Measurements from ENCODE around the gene SCN3B. TPM values are rescaled to one million over a fixed set of nuclear protein-coding genes. Genes with fewer than 3 reads are reported as not detected.

Gene SCN3B
- total RNA-seq, 1 experiment from 2014 or later = 0.77 TPM

GRCh38 chr11:123616505-123617198, 37.8 kb downstream of the SCN3B start:
- H4K20me1 ChIP-seq (ENCODE audit: control insufficient read depth, insufficient read depth, insufficient read length) = no peaks in the 10 kb centered on the region
- H3K4me3 Mint-ChIP-seq = no peak overlapping the region
- H3K27me3 ChIP-seq (ENCODE audit: insufficient read depth, low read length) = no peaks in the 10 kb centered on the region
- no peak for DNase-seq
- H4K91ac ChIP-seq (ENCODE audit: insufficient read length, low read depth, low read length) = no peak overlapping the region
- no peak overlapping the region for H3K4me2 ChIP-seq (ENCODE audit: insufficient read depth, insufficient read length, low read length)
- H3K9me3 ChIP-seq (ENCODE audit: control insufficient read depth, low read depth, low read length) = no peaks in the 10 kb centered on the region
- H3K9me3 Mint-ChIP-seq = no peaks in the 10 kb centered on the region
- no peak overlapping the region for H2BK20ac ChIP-seq (ENCODE audit: low read depth, low read length, poor library complexity, severe bottlenecking)
- TF ChIP-seq, protein P1, sequence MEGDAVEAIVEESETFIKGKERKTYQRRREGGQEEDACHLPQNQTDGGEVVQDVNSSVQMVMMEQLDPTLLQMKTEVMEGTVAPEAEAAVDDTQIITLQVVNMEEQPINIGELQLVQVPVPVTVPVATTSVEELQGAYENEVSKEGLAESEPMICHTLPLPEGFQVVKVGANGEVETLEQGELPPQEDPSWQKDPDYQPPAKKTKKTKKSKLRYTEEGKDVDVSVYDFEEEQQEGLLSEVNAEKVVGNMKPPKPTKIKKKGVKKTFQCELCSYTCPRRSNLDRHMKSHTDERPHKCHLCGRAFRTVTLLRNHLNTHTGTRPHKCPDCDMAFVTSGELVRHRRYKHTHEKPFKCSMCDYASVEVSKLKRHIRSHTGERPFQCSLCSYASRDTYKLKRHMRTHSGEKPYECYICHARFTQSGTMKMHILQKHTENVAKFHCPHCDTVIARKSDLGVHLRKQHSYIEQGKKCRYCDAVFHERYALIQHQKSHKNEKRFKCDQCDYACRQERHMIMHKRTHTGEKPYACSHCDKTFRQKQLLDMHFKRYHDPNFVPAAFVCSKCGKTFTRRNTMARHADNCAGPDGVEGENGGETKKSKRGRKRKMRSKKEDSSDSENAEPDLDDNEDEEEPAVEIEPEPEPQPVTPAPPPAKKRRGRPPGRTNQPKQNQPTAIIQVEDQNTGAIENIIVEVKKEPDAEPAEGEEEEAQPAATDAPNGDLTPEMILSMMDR (conservative IDR thresholded peaks at IDR 0.05) = no peak
- no peaks in the 10 kb centered on the region for H3K79me1 ChIP-seq (ENCODE audit: insufficient read depth, low read depth, low read length, poor library complexity, severe bottlenecking)
- H3K23ac ChIP-seq (ENCODE audit: insufficient read length, low read depth, low read length) = no peak overlapping the region
- H2BK15ac ChIP-seq (ENCODE audit: low read depth, low read length) = no peak overlapping the region
- H4K8ac ChIP-seq (replicated peaks; ENCODE audit: insufficient read length, low read depth, low read length) = no peak overlapping the region
- no peak overlapping the region for H3K4ac ChIP-seq (ENCODE audit: low read depth, low read length)
- H3K4me1 Mint-ChIP-seq = peaks cover 3% of the 10 kb centered on the region in 2 experiments; a peak in 3 of 4 replicates
- H3K27ac ChIP-seq (ENCODE audit: insufficient read length, low read depth, low read length) = no peak overlapping the region
- peaks cover 12 to 84% (median 71%) of the 10 kb centered on the region in 3 experiments; a peak in 6 of 7 replicates for H3K36me3 Mint-ChIP-seq (ENCODE audit: insufficient read depth in 1 of 3, low read depth in 3 of 3)
- H2BK12ac ChIP-seq (ENCODE audit: insufficient read length, low read depth, low read length) = no peak overlapping the region
- no peaks in the 10 kb centered on the region for H3K27me3 Mint-ChIP-seq (ENCODE audit: low read depth)
- H3K56ac ChIP-seq (ENCODE audit: insufficient read length, low read depth, low read length) = no peak overlapping the region
- no peak overlapping the region for H3K14ac ChIP-seq (ENCODE audit: insufficient read depth, low read length)
- H3K23me2 ChIP-seq (ENCODE audit: insufficient read length, low read depth, low read length, poor library complexity, severe bottlenecking) = no peaks in the 10 kb centered on the region
- no peak overlapping the region for H2BK5ac ChIP-seq (ENCODE audit: insufficient read length, low read length)
- H3K79me2 ChIP-seq (ENCODE audit: insufficient read depth, low read length) = no peaks in the 10 kb centered on the region
- H3K4me1 ChIP-seq (ENCODE audit: insufficient read depth, low read length) = no peaks in the 10 kb centered on the region
- H3K27ac Mint-ChIP-seq = peak overlapping the region in 2 of 3 experiments; percentile 4 to 46; a peak in 3 of 7 replicates
- no peak overlapping the region for H3T11ph ChIP-seq (ENCODE audit: low read length)
- WGBS (ENCODE audit: extremely low coverage, insufficient read length, low lambda C conversion rate) = no CpG with 5 or more reads among the region's 11 CpGs
- no peak overlapping the region for H2AK5ac ChIP-seq (ENCODE audit: insufficient read length, low read length)
- H2AFZ ChIP-seq (ENCODE audit: low read length) = no peak overlapping the region
- no peak overlapping the region for H3K18ac ChIP-seq (ENCODE audit: insufficient read length, low read depth, low read length)
- no peak overlapping the region for H2BK120ac ChIP-seq (ENCODE audit: low read depth, low read length, poor library complexity, severe bottlenecking)
- no peak overlapping the region for H3K9ac ChIP-seq (ENCODE audit: extremely low read depth, insufficient read length, low read length)
- no peak overlapping the region for H4K5ac ChIP-seq (ENCODE audit: insufficient read length, low read depth, low read length)

Data from H9 (cell line).